OCI-LY3 (cell line): ENCODE data around the gene RPS18.

Source experiments
- EZH2phosphoT487 ChIP-seq: fragments of 200-600 bp; shearing (Covaris generic); IDR thresholded peaks from 2 replicates; pipeline ENCODE4 v1.6.1; 2018; ENCODE audit warnings: antibody characterized with exemption, mixed run types, low read depth
- TF ChIP-seq, protein P1 (sequence below): fragments of 200-600, 300-600 bp; sonication (generic); IDR thresholded peaks from 2 replicates; pipeline ENCODE4 v1.5.1; 2014; ENCODE audit warnings: antibody characterized with exemption, low read length, low read depth

DNA sequence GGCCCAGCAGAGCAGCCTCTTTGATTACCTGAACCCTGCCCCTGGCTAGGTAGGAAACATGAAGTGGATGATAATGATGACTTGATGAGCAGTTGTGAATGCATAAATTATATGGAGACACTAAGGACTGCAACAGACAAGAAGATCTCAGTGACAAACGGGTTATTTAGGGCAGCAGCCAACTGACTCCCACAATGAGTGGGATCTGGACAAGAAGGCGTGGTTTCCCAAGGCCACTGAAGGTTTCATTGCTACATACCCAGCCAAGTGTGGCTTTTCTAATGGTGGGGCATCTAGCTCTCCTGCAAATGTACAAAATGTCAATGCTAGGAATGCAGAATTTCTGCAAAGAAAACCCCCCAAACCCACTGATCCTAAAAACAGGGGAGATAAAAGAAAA lies 34.1 kb upstream of the RPS18 start:
- TF ChIP-seq, protein P1, sequence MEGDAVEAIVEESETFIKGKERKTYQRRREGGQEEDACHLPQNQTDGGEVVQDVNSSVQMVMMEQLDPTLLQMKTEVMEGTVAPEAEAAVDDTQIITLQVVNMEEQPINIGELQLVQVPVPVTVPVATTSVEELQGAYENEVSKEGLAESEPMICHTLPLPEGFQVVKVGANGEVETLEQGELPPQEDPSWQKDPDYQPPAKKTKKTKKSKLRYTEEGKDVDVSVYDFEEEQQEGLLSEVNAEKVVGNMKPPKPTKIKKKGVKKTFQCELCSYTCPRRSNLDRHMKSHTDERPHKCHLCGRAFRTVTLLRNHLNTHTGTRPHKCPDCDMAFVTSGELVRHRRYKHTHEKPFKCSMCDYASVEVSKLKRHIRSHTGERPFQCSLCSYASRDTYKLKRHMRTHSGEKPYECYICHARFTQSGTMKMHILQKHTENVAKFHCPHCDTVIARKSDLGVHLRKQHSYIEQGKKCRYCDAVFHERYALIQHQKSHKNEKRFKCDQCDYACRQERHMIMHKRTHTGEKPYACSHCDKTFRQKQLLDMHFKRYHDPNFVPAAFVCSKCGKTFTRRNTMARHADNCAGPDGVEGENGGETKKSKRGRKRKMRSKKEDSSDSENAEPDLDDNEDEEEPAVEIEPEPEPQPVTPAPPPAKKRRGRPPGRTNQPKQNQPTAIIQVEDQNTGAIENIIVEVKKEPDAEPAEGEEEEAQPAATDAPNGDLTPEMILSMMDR, result no peak
- no peak for TF ChIP-seq EZH2phosphoT487
